HCT116 (cell line): Measurements from ENCODE around the gene GJC1. TPM values are rescaled to one million over a fixed set of nuclear protein-coding genes. Genes with fewer than 3 reads are reported as not detected.

Source experiments
- ATAC-seq: fragments of 200-7000 bp; cut with Tn5 transposase; 2 replicates; pipeline ENCODE4 v1.9.1; 2020; ENCODE audit warnings: mild to moderate bottlenecking, moderate library complexity
- BruUV-seq: library from RNA; stranded (reverse); fragments of 400-500 nt; replicated peaks from 2 replicates; lab custom pipeline; 2021; lab: Mats Ljungman, UMichigan
- CTCF ChIA-PET: fragments of 300-600 bp; sonication (Branson Sonifier 250); formaldehyde crosslinking; loops from one replicate; lab custom pipeline; 2021; ENCODE audit warnings: antibody characterized with exemption; lab: Charles Lee
- POLR2A ChIA-PET: fragments of 300-600, 350-600 bp; sonication (Branson Sonifier 250); formaldehyde crosslinking; loops from one replicate; lab custom pipeline; 2021; ENCODE audit warnings: antibody characterized with exemption; lab: Charles Lee
- RAD21 ChIA-PET, 2 experiments: fragments of 300-600 bp; sonication (Branson Sonifier 250); formaldehyde crosslinking; loops; one replicate each; lab custom pipeline; 2023; ENCODE audit warnings: low total read pairs in 2 of 2; ENCODE audit not compliant: uncharacterized antibody in 2 of 2, unreplicated experiment in 2 of 2, low non-redundant PET in 1 of 2; lab: Charles Lee
- DNase-seq: peaks from one replicate; pipeline ENCODE4 v3.0.0-alpha.2; 2010; ENCODE audit warnings: low read depth, low spot score
- H2AFZ ChIP-seq: fragments of 200-600 bp; shearing (Covaris generic), sonication (generic); 2 replicates; pipeline ENCODE4 v1.6.1; 2017; ENCODE audit warnings: low read depth, mixed run types, mixed read lengths, antibody characterized with exemption, low read length; ENCODE audit not compliant: poor library complexity, severe bottlenecking
- H3K27ac ChIP-seq: 2 replicates; pipeline ENCODE4 v1.5.1; 2012; ENCODE audit warnings: low read depth, low read length
- H3K27me3 ChIP-seq: fragments of 200-600 bp; sonication (generic); 2 replicates; pipeline ENCODE4 v1.6.1; 2016; ENCODE audit warnings: mixed run types, low read length, mixed read lengths; ENCODE audit not compliant: insufficient read depth
- H3K36me3 ChIP-seq, 2 experiments: fragments of 200-500 bp in 1 of 2; fragments of 200-600 bp in 1 of 2; sonication (Bioruptor generic) in 1 of 2; sonication (generic) in 1 of 2; 2 replicates each; pipeline versions ENCODE4 v1.5.1 to v1.6.1; 2014 to 2016; ENCODE audit warnings: low read length in 2 of 2, inconsistent platforms in 1 of 2, mixed read lengths in 1 of 2, mixed run types in 1 of 2; ENCODE audit not compliant: insufficient read depth in 2 of 2, control insufficient read depth in 1 of 2
- H3K4me1 ChIP-seq, 2 experiments: fragments of 200-600 bp in 1 of 2; sonication (generic) in 1 of 2; 2 replicates each; pipeline versions ENCODE4 v1.5.1 to v1.6.1; 2012 to 2017; ENCODE audit warnings: low read length in 2 of 2, inconsistent platforms in 1 of 2, mild to moderate bottlenecking in 1 of 2, mixed read lengths in 1 of 2, mixed run types in 1 of 2, moderate library complexity in 1 of 2; ENCODE audit not compliant: insufficient read depth in 2 of 2, control insufficient read depth in 1 of 2
- H3K4me2 ChIP-seq: fragments of 200-600 bp; sonication (generic); 2 replicates; pipeline ENCODE4 v1.6.1; 2017; ENCODE audit warnings: mixed run types, low read length, mixed read lengths
- H3K4me3 ChIP-seq, 2 experiments: fragments of 200-600 bp in 1 of 2; sonication (generic) in 1 of 2; replicated peaks in 1 of 2; 2 replicates each; pipeline ENCODE4 v1.5.1; 2011 to 2016; ENCODE audit warnings: low read length in 2 of 2, control low read depth in 1 of 2, low read depth in 1 of 2, mild to moderate bottlenecking in 1 of 2, mixed read lengths in 1 of 2, mixed run types in 1 of 2
- H3K79me2 ChIP-seq: fragments of 200-600 bp; sonication (generic); 2 replicates; pipeline ENCODE4 v1.6.1; 2017; ENCODE audit warnings: mild to moderate bottlenecking, mixed run types, low read length, moderate library complexity, mixed read lengths; ENCODE audit not compliant: insufficient read depth
- H3K9ac ChIP-seq: fragments of 200-600 bp; sonication (generic); 2 replicates; pipeline ENCODE4 v1.6.1; 2016; ENCODE audit warnings: low read length, mixed read lengths
- H3K9me2 ChIP-seq: fragments of 200-600 bp; sonication (generic), shearing (Covaris generic); 2 replicates; pipeline ENCODE4 v1.6.1; 2017; ENCODE audit warnings: mixed run types, mild to moderate bottlenecking, moderate library complexity; ENCODE audit not compliant: insufficient read depth
- H3K9me3 ChIP-seq, 2 experiments: fragments of 200-500 bp in 1 of 2; fragments of 200-600 bp in 1 of 2; sonication (Bioruptor generic) in 1 of 2; sonication (generic) in 1 of 2; 2 replicates each; pipeline ENCODE4 v1.6.1; 2014 to 2017; ENCODE audit warnings: low read length in 2 of 2, mixed read lengths in 2 of 2, inconsistent platforms in 1 of 2, low read depth in 1 of 2, mild to moderate bottlenecking in 1 of 2, mixed run types in 1 of 2, moderate library complexity in 1 of 2; ENCODE audit not compliant: control insufficient read depth in 1 of 2, insufficient read depth in 1 of 2
- H4K20me1 ChIP-seq: fragments of 200-600 bp; sonication (generic), shearing (Covaris generic); 2 replicates; pipeline ENCODE4 v1.6.1; 2017; ENCODE audit warnings: mixed run types, mild to moderate bottlenecking, moderate library complexity; ENCODE audit not compliant: insufficient read depth
- CBX3 ChIP-seq: IDR thresholded peaks from 2 replicates; pipeline ENCODE4 v1.6.1; 2012; ENCODE audit warnings: low read depth
- CEBPB ChIP-seq: IDR thresholded peaks from 2 replicates; pipeline ENCODE4 v1.6.1; 2012; ENCODE audit warnings: low read depth
- CTCF ChIP-seq, 3 experiments: fragments of 200-600 bp in 1 of 3; sonication (generic) in 1 of 3; IDR thresholded peaks in 2 of 3; conservative IDR thresholded peaks in 1 of 3; 2 replicates each; pipeline ENCODE4 v1.5.1; 2012 to 2017; ENCODE audit warnings: low read depth in 2 of 3, low read length in 2 of 3, antibody characterized with exemption in 1 of 3, borderline replicate concordance in 1 of 3, control low read depth in 1 of 3, mild to moderate bottlenecking in 1 of 3, mixed read lengths in 1 of 3, mixed run types in 1 of 3, moderate library complexity in 1 of 3; ENCODE audit not compliant: insufficient read depth in 1 of 3
- EGR1 ChIP-seq: IDR thresholded peaks from 2 replicates; pipeline ENCODE4 v1.6.1; 2012; ENCODE audit warnings: low read depth
- ELF1 ChIP-seq: IDR thresholded peaks from 2 replicates; pipeline ENCODE4 v1.6.1; 2012; ENCODE audit warnings: low read depth, borderline replicate concordance
- EZH2phosphoT487 ChIP-seq: fragments of 200-600 bp; IDR thresholded peaks from 2 replicates; pipeline ENCODE4 v1.6.1; 2018; ENCODE audit warnings: antibody characterized with exemption, borderline replicate concordance
- FOSL1 ChIP-seq: IDR thresholded peaks from 2 replicates; pipeline ENCODE4 v1.6.1; 2012; ENCODE audit warnings: low read depth
- POLR2A ChIP-seq: IDR thresholded peaks from 2 replicates; pipeline ENCODE4 v1.7.0; 2011; ENCODE audit warnings: borderline replicate concordance; ENCODE audit not compliant: insufficient read depth, insufficient read length; ENCODE audit errors: extremely low read depth
- POLR2AphosphoS5 ChIP-seq: IDR thresholded peaks from 2 replicates; pipeline ENCODE4 v1.6.1; 2011; ENCODE audit warnings: mild to moderate bottlenecking, low read depth, low read length, moderate library complexity
- RAD21 ChIP-seq: IDR thresholded peaks from 2 replicates; pipeline ENCODE4 v1.6.1; 2012; ENCODE audit warnings: low read depth, mild to moderate bottlenecking
- SIN3A ChIP-seq: IDR thresholded peaks from 2 replicates; pipeline ENCODE4 v1.6.1; 2012; ENCODE audit warnings: low read depth
- SRF ChIP-seq: IDR thresholded peaks from 2 replicates; pipeline ENCODE4 v1.6.1; 2012; ENCODE audit warnings: low read depth
- TCF7L2 ChIP-seq: IDR thresholded peaks from 2 replicates; pipeline ENCODE4 v1.7.0; 2011; ENCODE audit warnings: borderline replicate concordance, inconsistent platforms; ENCODE audit not compliant: insufficient read depth, insufficient read length; ENCODE audit errors: extremely low read depth
- ZFX ChIP-seq: fragments of 450-650 bp; IDR thresholded peaks from 2 replicates; pipeline ENCODE4 v1.6.1; 2017
- intact Hi-C: fragments of 100-400 bp; cut with micrococcal nuclease; formaldehyde crosslinking; loops from 2 replicates; pipeline ENCODE4 v1.10.0; 2022
- total RNA-seq: library from RNA; stranded (reverse); gene quantifications from one replicate; pipeline ENCODE4 v1.2.1, GENCODE V29; 2021; ENCODE audit not compliant: unreplicated experiment
- TF ChIP-seq, protein P1 (sequence below): IDR thresholded peaks from 2 replicates; pipeline ENCODE4 v1.6.1; 2012
- TF ChIP-seq, protein P2 (sequence below): IDR thresholded peaks from 2 replicates; pipeline ENCODE4 v1.6.1; 2011; ENCODE audit warnings: mild to moderate bottlenecking, low read length, moderate library complexity; ENCODE audit not compliant: insufficient replicate concordance; ENCODE audit errors: extremely low read depth

The GJC1 gene
- total RNA-seq, 1 experiment from 2014 or later, result 62.4 TPM

GRCh38 chr17:44752953-44753861 lies 76.9 kb downstream of the GJC1 start (continued):
- TF ChIP-seq, protein P1, sequence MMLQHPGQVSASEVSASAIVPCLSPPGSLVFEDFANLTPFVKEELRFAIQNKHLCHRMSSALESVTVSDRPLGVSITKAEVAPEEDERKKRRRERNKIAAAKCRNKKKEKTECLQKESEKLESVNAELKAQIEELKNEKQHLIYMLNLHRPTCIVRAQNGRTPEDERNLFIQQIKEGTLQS, result no peak

- ChIA-PET RAD21 (no interaction called here), CTCF (no interaction called here), POLR2A (no interaction called here)
- DNase-seq, result no peak
- no peaks in the 10 kb centered on the region for H3K27me3 ChIP-seq
- H4K20me1 ChIP-seq, result no peaks in the 10 kb centered on the region
- ATAC-seq, result no peak
- no TSS peak for BruUV-seq
- no peaks in the 10 kb centered on the region for H3K79me2 ChIP-seq
- H2AFZ ChIP-seq, result no peak overlapping the region
- no peaks in the 10 kb centered on the region for H3K9me2 ChIP-seq
- no peak overlapping the region for H3K4me2 ChIP-seq
- intact Hi-C loops, result no loop called here
- H3K27ac ChIP-seq, result no peak overlapping the region
- peaks cover 0 to 4% of the 10 kb centered on the region in 2 experiments; a peak in 2 of 4 replicates for H3K36me3 ChIP-seq
- no peak for TF ChIP-seq CBX3
- no peak for TF ChIP-seq FOSL1
- TF ChIP-seq CTCF (IDR thresholded peaks at IDR 0.05 in 2 of 3, conservative IDR thresholded peaks at IDR 0.05 in 1 of 3; ENCODE audit: borderline replicate concordance in 1 of 3, insufficient read depth in 1 of 3, low read depth in 2 of 3, low read length in 2 of 3), result no peak
- TF ChIP-seq ELF1, result no peak
- no peak for TF ChIP-seq SRF
- TF ChIP-seq TCF7L2, result no peak
- no peak for TF ChIP-seq EZH2phosphoT487
- no peak for TF ChIP-seq ZFX
- TF ChIP-seq SIN3A, result no peak
- no peak for TF ChIP-seq RAD21
- TF ChIP-seq CEBPB, result no peak
- TF ChIP-seq POLR2A, result no peak
- no peak for TF ChIP-seq EGR1
- TF ChIP-seq POLR2AphosphoS5, result no peak
- TF ChIP-seq, protein P1, result no peak
- TF ChIP-seq, protein P2, sequence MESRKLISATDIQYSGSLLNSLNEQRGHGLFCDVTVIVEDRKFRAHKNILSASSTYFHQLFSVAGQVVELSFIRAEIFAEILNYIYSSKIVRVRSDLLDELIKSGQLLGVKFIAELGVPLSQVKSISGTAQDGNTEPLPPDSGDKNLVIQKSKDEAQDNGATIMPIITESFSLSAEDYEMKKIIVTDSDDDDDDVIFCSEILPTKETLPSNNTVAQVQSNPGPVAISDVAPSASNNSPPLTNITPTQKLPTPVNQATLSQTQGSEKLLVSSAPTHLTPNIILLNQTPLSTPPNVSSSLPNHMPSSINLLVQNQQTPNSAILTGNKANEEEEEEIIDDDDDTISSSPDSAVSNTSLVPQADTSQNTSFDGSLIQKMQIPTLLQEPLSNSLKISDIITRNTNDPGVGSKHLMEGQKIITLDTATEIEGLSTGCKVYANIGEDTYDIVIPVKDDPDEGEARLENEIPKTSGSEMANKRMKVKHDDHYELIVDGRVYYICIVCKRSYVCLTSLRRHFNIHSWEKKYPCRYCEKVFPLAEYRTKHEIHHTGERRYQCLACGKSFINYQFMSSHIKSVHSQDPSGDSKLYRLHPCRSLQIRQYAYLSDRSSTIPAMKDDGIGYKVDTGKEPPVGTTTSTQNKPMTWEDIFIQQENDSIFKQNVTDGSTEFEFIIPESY, result no peak
- no peak overlapping the region for H3K9ac ChIP-seq
- no peaks in the 10 kb centered on the region for H3K9me3 ChIP-seq
- no peak overlapping the region for H3K4me3 ChIP-seq
- H3K4me1 ChIP-seq, result no peaks in the 10 kb centered on the region
These were observed 78.3 kb downstream of the GJC1 start for GRCh38 chr17:44751806-44752205.
